Femur (tissue), 1 donor: Measurements from ENCODE around the gene TMF1.

Source experiments
- DNase-seq: peaks from one replicate; pipeline ENCODE4 v3.0.0-alpha.2; 2017

TMF1 gene

DNA sequence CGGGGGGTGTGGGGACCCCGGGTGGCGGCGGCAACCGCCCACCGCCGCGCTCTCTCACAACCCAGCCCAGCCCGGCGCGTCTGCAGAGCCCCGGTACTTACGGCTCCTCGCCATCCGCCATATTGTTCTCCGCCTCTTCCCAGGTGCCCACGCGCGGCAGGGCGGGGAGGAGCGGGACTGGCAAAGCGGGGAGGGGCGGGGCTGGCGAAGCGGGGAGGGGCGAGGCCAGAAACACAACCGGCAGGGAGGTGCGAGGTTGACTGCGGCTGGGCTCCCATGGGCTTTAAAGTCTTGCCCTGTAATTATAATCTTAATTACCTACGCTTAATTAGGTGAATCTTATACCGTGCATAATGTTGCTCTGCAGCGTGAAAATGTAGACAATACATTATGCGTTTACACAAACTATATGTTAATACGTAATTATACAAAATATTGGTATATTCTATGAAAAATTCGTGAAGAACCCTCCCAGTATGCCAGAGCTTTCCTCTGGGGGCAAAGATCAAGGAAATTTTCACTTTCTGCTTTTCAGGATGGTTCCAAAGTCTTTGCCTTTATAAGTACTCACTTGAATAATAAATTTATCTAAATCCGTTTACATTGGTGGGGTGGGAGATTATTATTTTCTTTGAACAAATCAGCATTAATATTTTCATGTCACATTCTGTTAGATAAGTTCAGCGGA, 28.2 kb upstream of the TMF1 start, which contains the start of gene UBA3:
Gene UBA3, minus strand, starts transcription at position 133 of the 688 bp plus-strand sequence. Its CDS starts 12 bp downstream, at position 121.
- peak; percentile 95 for DNase-seq

- DNase-seq = peak; percentile 33
Measured at GRCh38 chr3:69079269-69080159, 27.4 kb upstream of the TMF1 start.

DNA sequence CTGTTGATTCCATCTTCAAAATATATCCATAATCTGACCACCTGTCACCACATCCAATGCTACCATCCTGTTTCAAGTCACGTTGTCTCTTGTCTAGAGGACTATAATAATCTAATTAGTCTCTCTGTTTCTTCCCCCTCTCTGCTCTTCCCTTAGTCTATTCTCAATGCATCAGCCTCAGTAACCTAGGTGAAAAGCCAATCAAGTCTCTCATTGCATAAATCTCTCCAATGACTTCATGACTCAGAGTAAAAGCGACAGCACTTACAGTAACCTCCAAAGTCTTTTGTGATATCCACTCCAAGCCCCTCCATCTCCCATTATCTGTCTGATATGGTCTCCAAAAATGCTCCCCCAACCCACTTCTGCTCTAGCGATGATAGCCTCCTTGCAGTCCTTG, 20.8 kb upstream of the TMF1 start:
- no peak for DNase-seq

DNA sequence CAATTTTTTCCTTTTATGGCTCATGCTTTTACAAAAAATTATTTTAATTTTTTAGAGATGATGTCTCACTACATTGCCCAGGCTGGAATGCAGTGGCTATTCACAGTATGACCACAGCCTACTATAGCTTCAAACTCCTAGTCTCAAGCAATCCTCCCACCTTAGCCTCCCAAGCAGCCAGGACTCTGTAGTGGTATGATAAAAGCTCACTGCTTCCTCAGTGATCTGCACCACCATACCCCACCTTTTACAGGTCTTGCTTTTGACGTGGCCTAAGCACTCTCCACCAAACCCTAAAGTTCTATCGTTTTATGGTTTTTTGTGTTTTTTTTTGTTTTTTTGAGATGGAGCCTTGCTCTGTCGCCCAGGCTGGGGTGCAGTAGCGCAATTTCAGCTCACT, 14.0 kb upstream of the TMF1 start:
- no peak for DNase-seq

DNA sequence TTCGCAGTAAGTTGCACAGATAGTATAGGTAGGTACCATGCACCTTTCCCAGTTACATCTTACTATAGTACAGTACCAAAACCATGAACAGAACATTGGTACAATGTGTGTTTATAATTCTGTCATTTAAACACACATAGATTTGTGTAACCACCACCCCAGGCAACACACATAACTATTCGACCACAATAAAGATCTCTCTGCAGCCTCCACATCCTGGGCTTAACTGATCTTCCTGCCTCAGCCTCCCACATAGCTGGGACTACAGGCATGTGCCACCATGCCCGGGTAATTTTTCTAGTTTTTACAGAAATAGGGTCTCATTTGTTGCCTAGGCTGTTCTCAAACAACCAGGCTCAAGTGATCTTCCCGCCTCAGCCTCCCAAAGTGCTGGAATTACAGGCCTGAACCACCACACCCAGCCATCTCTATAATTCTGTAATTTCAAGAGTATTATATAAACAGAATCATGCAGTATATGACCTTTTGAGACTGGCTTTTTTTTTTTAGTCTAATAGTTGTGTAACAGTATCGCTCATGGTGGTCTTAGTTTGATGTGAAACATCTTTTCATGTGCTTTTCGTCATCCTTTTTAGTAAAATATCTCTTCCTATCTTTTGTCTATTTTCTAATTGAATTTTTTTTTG, 13.3 kb upstream of the TMF1 start:
- no peak for DNase-seq

DNA sequence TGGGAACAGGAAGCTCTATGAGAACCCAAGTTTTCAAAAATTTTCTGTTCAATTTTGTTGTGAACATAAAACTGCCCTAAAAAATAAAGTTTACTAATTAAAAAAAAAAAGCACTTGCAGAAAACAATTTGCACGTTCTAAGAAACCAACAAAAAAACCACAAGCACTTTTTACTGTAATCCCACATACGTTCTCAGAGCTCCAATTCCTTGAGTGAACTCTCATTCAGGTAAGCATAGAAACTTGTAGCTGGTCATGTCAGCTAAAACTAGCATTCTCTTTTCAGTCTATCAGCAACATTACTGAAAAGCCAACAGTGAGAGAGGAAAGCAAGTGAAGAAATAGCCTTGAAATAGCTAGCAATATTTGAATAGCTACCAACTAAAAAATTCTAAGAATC, 11.5 kb upstream of the TMF1 start:
- no peak for DNase-seq

DNA sequence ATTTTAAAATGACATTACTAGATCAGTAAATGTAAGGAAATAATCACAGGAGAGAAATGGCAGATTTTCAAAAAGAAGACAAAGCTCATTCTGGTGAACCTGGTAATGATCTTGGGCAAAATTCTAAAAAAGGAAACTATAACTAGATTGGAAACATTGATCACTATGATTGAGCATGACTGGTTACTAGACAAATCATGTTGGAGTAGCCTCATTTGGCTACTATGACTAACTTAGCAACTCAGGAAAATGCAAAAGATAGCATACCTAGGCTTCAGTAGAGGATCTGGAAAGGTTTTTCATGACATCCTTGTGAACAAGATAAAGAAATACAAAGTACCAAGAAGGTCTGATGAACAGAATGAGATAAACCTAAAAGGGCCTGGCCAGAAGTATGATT, 7.6 kb upstream of the TMF1 start:
- DNase-seq = no peak

- no peak for DNase-seq
Measured at GRCh38 chr3:69058947-69059224, 6.8 kb upstream of the TMF1 start.

GRCh38 chr3:69058180-69058946, 6.2 kb upstream of the TMF1 start:
- no peak for DNase-seq

GRCh38 chr3:69052472-69052898, 352 bp upstream of the TMF1 start:
- no peak for DNase-seq

DNA sequence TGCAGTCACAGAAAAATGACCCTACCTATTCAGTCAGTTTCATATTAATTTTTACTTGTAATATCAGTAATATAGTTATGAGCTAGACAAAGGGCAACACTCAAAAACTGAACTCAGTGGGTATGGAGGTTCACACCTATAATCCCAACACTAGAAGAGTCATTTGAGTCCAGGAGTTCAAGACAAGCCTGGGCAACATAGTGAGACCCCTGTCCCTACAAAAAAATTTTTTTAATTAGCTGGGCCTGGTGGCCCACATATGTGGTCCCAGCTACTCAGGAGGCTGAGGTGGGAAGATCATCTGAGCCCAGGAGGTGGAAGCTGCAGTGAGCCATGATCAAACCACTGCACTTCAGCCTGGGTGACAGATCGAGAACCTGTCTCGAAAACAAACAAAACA, 3.1 kb downstream of the TMF1 start:
- no peak for DNase-seq

DNA sequence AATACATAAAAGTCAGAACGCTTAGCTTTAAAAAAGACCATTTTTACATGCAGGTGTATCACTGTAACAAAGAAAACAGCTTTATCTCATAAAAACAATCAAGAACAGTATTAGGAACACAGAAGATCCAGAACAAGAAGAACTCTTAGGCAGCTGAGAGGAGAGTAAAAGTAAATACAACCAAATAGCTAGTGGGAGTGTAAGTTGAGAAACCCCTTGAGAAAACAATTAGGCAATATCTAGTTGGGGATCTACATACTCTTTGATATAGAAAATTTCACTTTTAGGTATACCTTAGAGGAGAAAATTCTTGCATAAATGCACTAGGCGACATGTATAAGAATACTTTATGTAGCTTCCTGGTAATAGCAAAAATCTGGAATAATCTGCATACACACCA, 7.5 kb downstream of the TMF1 start:
- DNase-seq = no peak

GRCh38 chr3:69033470-69033869, 18.7 kb downstream of the TMF1 start:
- DNase-seq = no peak

DNA sequence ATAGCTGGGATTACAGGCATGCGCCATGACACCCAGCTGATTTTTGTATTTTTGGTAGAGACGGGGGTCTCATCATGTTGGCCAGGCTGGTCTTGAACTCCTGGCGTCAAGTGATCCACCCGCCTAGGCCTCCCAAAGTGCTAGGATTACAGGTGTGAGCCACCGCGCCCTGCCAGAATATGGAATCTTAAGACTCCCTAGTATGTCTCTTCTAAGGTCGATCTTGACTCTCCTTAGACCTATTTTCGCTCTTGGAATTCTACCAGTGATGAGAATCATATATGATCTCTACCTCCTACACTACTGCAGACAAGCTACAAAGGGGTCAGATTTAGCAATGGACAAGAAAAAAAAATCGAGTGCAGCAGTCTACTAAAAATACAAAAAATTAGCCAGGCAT, 19.4 kb downstream of the TMF1 start:
- DNase-seq = no peak

DNA sequence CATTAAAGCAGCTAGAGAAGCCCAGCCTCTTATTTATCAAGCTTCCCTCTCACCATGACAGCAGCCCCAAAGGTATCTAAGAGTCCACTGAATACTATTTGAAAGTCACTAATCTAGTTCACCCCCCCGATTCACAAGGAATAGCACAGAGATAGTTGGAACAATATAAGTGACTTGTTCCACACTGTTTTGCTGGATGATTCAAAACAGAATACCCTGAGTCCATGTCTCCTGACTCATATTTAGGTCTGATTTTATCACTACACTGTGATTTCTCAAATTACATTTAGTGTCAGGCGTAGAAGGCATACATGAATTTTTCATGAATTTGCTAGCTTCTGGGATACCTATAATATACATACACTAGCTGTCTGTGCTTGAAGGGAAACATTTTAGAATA, 20.0 kb downstream of the TMF1 start:
- DNase-seq = no peak

DNA sequence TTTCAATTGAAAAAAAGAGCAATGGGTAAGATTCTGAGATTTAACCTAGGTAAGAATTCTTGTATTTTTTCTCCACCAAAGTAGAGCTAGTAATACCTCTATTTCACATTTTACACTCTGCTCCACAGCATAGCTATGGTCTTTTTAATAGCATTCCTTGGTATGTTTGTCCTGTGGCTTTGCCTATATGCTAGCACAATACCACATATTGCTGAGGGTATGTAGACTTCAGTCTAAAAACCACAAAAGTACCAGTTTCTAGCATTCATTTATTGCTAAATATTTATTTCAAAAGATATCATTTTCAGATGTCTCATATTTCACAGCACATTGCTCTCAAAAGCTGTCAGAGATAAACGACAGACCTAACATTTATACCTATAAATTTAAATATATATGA, 20.5 kb downstream of the TMF1 start:
- DNase-seq = no peak

DNA sequence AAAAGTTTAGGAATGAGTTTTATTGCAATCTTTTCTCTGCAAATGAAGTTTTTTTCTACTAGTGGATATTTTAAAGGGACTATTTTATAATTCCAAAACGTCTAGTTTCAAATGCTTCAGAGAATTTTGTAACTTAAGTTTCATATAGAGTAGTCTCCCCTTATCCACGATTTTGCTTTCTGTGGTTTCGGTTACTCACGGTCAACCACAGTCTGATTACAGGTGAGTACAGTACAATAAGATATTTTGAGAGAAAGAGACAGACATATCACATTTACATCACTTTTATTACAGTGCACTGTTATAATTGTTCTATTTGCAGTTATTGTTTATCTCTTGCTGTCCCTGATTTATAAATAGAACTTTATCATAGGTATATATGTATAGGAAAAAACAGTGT, 31.3 kb downstream of the TMF1 start:
- no peak for DNase-seq

DNA sequence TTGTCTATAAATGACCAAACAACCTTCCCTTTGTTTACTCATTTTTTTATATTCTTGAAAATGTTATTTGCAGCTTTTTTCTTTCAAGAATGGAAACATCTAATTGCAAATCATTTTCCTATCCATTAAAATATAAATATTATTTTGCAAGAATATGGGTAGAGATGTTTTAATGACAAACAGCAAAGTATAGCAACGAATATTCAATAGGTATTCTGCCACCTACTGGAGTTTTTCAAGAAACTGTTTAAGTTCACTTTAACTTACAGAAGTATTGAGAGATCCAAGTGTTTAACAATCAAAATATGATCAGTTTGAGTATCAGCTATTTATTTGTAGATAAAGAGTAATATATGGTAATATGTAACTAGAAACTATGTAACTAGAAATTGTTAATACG, 31.7 kb downstream of the TMF1 start:
- DNase-seq = no peak

DNA sequence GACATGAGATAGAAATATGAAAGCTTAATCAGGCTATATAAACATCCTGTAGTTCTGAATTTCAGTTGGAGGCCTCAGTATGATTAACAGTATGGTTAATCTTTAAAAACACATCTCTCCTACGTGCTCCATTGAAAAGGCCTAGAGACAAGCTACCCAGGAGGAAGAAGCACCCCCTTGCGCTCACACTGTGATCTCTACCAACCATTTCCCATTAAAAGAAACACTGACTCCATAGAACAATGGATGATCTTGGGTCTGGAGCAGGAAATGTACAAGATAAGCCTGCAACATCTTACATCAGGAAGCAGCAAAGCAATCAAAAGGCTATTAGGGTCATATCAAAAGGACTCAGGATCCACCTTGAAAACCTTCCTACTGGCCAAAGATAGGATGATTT, 35.2 kb downstream of the TMF1 start:
- DNase-seq = no peak

DNA sequence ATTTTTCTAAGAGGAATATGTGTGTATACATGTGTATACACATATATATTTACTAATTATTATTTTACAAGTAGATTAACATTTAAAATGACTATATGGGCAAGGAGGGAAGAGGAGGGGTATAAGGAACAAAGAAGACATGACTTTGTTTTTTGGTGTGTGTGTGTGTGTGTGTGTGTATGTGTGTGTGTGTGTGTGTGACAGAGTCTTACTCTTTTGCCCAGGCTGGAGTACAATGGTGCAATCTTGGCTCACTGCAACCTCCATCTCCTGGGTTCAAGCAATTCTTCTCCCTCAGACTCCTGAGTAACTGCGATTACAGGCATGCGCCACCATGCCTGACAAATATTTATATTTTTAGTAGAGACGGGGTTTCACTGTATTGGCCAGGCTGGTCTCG, 36.0 kb downstream of the TMF1 start:
- no peak for DNase-seq

DNA sequence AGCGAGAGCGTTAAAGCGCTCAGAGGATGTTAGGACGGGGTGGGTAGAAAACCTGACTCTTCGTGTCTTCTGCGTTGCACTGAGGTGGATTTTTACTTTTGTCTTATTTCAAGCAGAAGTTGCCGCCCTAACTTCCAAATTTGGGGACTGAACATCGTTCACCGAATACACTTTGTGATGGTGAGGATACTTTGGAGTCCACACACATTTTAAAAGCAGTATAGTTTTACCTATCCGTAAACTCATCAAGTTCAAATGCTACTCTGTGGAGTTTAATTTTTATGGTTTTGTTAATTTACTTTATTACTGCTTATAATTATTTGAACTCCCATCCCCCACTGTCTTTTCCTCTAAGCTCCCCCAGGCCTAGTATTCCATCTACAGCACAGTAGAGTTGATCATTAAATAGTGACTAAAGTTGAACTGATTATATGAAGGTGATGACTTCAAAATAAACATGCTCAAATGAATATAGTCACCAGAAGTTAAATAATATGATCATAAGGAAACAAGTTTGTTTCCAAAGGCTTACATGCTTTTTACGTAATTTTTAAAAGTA, 38.0 kb downstream of the TMF1 start:
- DNase-seq = no peak

DNA sequence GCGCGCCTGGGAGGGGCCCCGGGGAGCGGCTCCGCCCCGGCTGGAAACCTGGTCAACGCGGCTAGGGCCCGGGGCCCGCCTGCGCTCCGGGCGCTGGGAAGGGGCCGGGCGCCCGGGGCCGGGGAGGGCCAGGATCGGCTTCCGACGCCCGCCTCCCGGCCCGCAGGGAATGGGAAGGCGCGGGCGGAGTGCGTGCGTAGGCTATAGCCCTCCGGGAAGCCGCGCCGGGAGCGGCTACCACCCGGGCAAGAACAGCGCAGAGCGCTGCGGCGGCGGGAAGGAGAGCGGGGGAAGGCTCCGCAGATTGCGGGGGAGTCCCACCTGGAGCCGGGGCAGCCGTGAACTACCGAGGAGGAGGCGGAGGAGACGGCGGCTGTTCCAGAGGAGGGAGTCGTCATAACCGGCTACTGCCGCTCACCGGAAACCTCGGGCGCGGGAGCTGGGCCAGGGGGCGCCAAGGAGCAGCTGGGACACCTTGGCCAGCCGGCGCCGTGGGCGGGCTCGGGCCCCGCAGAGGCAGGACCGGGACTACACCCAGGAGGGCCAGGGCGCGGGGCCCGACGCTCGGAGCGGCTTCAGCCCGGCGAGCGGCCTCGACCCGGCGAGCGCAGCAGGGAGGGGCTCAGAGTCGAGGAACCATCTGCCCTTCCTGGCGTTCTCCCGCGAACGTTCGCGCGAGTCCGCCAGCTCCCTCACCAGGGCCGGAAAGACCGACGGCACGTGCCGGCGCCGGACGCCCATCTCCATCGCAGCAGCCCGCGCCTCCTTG, 38.7 kb downstream of the TMF1 start, which contains the start of gene EOGT:
Gene EOGT, minus strand, starts transcription at position 432 of the 769 bp plus-strand sequence. CDS start 3,838 bp downstream, outside the sequence.
- peak; percentile 90 for DNase-seq
